GM18499 (cell line): ENCODE data around the gene CALHM5.

Experiments used
- ATAC-seq: cut with Tn5 transposase; IDR thresholded peaks from one replicate; pipeline ENCODE4 v1.9.1; 2021; ENCODE audit warnings: moderate number of reproducible peaks; ENCODE audit not compliant: insufficient read depth, unreplicated experiment

The CALHM5 gene

DNA sequence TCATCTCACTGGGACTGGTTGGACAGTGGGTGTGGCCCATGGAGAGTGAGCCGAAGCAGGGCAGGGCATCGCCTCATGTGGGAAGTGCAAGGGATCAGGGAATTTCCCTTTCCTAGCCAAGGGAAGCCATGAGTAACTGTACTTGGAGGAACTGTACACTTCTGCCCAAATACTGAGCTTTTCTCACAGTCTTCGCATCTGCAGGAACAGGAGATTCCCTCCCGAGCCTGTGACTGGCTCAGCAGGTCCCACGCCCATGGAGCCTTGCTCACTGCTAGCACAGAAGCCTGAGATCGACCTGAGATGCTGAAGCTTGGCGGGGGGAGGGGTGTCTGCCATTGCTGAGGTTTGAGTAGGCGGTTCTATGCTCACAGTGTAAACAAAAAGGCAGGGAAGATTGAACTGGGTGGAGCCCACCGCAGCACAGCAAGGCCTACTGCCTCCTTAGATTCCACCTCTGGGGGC is 10.4 kb upstream of the CALHM5 start:
- ATAC-seq, result no peak

GRCh38 chr6:116507324-116507723 is 4.1 kb upstream of the CALHM5 start:
- no peak for ATAC-seq

DNA sequence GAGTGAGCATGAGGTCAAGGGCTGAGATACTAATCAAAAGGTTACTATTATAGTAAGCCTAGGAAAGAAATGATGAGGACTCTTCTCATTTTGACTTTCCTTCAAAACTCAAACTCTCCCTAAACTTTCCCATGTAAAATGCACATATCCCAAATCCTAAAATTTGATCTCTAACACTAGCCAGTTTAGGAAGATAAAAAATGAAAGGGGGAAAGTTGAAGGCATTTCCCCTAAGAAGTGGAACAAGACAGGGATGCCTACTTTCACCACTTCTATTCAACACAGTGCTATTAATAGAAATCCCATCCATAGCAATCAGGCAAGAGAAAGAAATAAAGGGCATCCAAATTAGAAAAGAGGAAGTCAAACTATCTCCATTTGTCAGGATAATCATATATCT is 2.9 kb upstream of the CALHM5 start:
- no peak for ATAC-seq

DNA sequence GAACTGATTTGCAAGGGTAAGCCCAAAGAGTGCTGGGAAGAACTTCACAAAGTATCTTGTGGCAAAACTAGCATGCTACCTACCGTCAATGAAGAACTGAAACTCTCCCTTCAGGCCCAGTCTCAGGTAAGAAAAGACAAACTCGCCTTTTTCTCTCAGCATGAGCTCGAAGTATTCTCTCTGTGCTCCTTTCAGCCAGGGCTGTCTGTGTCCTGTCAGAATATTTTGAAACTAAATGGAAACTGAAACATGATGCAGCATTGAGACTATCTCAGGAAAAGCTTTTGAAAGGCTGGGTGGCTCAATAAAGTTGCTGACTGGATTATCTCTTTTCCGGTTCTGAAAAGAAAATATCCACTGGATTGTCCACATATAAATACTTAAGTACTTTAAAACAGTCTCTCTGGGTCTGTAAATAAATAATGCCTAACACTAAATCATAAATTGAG is 696 bp downstream of the CALHM5 start:
- ATAC-seq, result peak; percentile 65

DNA sequence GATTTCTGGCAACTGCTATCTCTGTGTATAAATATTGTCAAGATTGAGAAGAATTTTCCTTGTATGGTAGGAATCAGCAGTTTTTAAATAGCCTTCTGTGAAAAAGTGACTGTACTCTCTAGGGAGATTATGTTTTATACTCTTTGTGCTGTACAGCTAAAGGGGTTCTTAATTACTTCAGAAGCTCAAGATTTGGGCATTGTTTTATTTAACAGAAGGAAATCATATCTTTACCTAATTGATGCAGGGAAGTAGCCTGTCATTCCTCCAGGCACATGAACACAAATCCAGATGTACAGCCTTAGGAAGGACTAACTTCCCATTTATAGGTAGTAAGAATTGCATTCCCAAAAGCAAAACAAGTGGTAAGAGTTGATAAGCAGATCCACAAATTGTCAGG is 1.3 kb downstream of the CALHM5 start:
- ATAC-seq, result no peak

DNA sequence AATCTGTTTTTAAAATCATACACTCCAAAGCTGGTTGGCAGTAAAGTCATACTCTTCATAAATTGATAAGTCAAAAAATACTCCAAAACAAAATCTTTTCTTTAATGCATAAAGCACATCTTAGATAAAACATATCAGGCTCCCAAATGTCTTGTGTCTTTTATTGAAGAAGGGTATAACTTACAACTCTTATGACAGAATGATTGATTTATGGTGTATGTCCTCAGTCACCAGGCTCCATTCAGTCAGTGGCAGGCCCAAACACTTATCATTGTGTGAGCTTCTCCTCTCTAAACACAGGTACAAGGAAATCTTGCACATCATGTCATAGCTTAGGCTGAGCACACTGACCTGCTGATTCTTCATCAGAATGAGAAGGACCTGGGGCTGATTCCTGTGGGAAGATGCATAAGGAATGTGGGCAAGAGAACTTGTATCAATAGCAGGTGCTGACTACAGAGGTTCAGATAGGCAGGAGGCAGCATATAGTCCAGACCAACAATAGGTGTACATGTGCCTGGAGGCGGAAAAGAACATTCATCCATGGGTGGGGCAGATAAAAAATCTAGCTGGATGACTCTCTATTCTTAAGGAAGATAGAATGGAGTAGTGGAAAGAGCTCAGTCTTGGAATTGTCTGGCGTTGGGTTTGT is 1.9 kb downstream of the CALHM5 start:
- ATAC-seq, result no peak

- ATAC-seq, result no peak
Measured at GRCh38 chr6:116514111-116514510, 2.7 kb downstream of the CALHM5 start.

GRCh38 chr6:116515141-116515540 is 3.7 kb downstream of the CALHM5 start:
- ATAC-seq, result no peak

DNA sequence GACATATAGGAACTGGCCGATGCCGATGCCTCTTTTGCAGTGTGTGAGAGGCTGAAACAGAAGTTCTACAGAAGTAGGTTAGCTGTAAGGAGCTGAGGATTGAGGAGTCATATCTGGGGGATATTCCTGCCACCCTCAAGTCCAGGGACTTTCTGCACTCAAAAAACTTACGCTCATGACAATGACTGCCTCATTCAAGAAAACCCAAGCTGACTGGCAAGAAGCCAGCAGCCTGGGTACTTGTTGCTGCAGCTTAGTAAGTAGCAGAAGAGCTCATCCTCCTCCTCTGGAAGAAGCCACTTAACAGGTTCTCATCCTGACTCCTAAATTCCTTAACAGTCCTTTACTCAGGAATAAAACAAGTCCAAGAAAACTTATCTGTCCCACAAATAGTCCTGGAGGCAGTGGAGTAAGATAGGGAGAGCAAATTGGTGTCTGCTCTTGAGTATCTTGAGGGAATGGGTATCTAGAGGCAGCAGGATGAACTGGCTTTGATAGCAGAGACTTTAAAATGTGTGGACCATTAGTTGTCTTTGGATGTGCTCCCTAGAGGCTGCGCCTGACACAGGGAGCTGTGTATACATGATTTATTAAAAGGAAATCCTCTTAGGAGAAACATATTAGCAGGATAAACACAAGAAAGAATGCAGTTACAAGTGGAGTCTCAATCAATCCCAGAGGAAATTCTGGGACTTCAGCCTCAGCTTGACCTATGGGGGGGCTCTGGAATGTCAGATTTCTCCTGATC is 7.4 kb downstream of the CALHM5 start:
- no peak for ATAC-seq

- ATAC-seq, result no peak
Measured at GRCh38 chr6:116522896-116523295, 11.5 kb downstream of the CALHM5 start.

DNA sequence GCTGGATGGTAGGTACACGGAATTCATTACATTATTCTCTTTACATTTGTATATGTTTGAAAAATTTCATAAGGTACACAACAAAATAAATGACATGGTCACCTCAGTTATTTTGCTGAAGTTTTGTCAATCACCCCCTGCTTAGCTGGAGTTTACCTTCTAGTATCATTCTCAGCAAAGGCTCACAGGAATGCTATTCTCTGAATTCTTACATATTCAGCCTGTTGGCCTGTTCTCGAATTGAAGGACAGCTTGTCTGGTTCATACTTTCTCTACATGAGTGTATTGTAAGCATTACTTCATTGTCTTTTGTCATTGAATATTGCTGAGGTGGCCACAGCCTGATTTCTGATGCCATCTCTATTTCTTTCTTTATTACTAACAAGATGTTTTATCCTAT is 12.8 kb downstream of the CALHM5 start:
- no peak for ATAC-seq

DNA sequence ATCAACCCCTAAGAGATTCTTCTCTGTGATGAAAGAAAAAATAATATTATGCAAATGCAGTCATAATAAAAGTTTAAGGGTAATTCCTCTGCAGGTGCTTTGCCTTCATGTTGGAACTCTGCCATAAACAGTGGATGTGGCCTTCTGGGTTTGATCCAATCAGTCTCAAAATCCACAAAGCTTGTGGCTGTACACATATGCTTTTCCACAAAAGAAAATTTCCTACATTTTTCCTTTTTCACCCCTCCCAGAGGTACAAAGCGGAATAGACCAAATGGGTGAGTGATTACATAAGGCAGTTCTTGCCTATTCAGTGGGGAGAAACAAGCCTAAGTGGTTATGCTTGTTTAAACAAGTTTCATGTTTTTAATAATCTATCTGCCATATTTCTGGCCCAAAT is 16.7 kb downstream of the CALHM5 start:
- no peak for ATAC-seq

GRCh38 chr6:116528780-116529179 is 17.3 kb downstream of the CALHM5 start:
- no peak for ATAC-seq

DNA sequence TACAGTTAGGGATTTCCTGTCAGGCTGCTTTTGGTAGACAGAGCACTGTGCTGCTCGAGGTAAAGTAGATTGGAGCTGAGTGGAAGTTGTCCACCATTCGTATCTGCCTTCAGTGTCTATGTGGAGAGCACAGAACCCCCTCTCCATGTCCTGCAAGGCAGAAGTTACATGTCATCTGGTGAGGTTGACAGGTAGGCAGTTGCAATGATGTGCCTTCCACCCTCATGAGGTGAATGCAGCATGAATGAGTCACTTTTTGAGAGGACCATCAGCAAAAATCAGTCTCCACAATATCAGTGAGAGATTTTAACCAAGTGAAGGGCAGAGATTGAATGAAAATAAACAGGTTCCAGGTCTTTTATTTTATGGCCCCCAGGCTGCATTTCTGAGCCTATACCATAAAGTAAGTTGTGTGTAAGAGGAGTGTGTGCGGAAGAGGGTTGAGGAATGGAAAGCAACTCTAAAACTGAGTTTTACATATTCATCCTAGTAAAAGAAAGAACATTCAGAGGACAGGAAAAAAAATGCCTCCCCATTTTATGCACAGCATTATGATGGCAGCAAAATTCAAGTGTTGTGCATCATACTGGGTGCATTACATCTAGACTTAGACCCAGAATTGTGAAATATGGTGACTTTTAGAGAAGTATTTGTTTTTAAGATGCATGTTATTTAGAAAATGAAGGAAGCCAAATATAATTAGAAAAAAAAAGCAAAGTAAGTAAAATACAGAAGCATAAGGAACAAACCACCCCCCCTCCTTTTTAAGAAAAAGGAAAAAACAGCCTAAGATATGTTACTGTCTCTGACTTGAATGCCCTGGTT is 18.2 kb downstream of the CALHM5 start:
- ATAC-seq, result no peak

DNA sequence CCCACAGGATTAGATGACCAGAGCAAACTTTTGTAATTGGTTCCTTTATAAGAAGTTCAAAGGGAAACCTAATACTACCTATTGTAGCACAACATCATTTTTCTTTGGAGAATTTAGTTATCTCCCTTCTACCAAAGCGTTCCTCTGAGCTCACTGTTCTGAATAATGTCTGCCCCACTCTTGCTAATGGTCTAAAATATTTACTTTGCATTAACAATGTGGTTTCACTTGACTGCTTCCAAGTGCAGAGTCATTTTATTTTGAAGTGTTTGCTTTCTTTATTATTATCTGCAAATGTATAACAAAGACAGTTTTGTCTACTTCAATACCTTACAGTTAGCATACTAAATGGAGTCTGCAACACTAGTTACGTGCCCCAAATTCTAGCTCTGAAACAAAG is 19.0 kb downstream of the CALHM5 start:
- no peak for ATAC-seq

DNA sequence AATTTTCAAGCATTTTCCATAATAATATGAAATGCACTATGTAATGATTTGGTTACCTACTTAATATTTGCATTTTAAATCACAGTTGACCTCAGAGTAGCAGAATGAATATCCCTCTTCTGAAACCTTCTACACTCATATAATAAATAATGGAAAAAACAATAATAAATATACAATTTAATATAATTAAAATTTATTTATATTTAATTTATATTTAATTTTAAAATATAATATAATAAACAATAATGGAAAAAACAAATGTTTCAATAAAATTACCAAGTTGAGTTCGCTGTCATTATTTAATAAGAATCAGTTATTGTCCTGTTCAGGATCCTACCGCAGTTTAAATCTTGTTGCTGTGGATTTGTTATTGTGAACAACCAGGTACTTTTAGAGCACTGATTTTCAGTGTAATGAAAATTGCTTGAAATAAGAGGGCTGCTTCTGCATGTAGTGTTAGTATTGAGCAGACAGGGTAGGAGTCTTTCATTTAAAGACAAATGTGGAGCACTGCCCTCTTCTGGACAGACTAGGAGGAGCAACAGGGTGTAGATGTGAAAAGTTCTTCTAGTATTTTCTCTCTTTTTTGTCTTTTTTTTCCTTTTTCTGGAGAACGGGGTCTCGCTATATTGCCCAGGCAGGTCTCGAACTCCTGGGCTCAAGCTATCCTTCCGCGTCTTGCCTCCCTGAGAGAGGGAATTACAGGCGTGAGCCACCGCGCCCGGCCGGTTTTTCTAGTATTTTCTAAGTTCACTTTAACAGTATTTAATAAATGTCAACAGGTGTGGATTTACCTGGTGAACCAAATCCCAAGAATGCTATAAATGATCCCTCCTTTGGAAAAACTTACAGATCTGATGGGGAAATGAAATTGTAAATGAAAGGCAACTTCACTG is 20.5 kb downstream of the CALHM5 start:
- ATAC-seq, result peak; percentile 53

DNA sequence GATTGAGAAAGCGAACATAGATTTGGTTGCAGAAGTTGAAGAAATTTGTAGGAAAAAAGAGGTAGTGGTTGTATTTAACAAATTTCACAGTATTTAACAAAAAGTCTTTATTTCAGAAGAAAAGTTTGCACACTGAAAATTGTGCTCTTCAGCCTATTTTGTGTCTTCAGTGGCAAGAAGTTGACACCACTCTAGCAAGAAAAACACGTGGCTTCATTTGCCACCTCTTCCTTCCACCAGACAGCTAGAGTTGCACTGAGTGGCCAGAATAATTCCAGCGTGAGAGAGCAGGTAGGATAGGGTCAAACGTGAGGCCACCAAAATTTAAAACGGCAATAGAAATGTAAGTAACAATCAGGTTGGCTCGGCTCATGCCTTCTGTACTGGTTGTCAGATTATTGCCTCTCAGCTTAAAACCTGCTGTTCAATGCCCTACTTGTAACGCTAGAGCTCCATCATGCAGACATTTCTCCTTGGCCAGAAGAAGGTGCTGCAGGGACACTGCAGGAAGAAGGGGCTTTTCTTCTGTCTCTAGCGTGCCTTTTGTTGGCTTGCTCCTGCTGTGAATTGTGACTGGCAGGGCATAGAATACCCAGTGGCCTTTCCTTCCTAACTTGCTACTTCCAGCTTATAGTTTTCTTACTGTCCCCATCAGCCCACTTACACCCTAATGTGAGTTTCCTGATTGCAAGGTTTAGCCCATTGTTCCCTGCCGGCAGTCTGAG is 22.0 kb downstream of the CALHM5 start:
- no peak for ATAC-seq

DNA sequence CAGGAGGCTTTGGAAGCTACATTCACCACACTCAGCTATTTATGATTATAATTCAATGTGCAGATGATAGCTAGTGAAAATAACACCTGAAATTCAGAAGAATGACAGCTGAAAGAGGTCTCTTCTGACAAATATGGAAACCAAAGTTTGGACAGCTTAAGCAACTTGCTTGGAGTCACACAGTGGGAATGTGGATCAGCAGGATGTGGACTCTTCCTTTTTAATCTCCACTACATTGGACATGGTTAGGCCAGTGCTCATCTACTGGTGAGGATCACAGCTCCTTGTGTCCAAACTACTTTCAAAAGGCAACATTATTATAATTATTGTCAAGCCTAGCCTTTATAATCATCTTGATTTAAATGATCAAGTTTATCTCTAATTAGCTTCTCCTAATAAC is 23.7 kb downstream of the CALHM5 start:
- ATAC-seq, result no peak

DNA sequence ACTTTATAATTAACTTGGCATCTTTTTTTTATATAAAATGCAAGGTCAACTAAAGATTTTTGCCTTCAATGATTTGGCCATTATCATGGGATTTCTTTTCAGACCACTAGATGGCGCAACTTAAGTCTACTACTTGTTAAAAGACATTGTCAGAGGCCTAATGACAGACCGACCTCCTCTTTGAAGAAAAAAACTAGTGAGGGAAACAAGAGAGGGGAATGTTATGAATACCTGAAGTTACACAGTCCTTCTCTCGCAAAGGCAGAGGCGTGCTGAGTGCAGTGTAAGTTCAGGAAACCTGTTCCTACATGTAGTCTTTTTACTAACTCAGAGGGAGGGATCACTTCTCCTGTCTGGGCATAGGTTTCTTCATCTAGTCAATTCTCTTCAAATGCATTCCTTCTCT is 24.8 kb downstream of the CALHM5 start:
- no peak for ATAC-seq
